RWPE2 (cell line): ENCODE data around the gene ABTB2.

ENCODE experiments used
- ATAC-seq: fragments of 200-7000 bp; cut with Tn5 transposase; 3 replicates; pipeline ENCODE4 v1.9.1; 2021; ENCODE audit warnings: low read depth
- DNase-seq: peaks from one replicate; pipeline ENCODE4 v3.0.0-alpha.2; 2020; ENCODE audit warnings: low spot score
- H3K27ac ChIP-seq: fragments of 450-650 bp; 2 replicates; pipeline ENCODE4 v1.5.1; 2017; ENCODE audit warnings: mild to moderate bottlenecking; ENCODE audit not compliant: poor library complexity, severe bottlenecking
- H3K27me3 ChIP-seq: fragments of 250-450 bp; sonication (Bioruptor Pico); 2 replicates; pipeline ENCODE4 v1.5.1; 2021; ENCODE audit warnings: mild to moderate bottlenecking, moderate library complexity; ENCODE audit not compliant: insufficient read depth, poor library complexity, severe bottlenecking
- H3K36me3 ChIP-seq: fragments of 250-450 bp; sonication (Bioruptor Pico); 2 replicates; pipeline ENCODE4 v1.5.1; 2020; ENCODE audit warnings: low read depth, mild to moderate bottlenecking, moderate library complexity
- H3K4me1 ChIP-seq: fragments of 250-450 bp; sonication (Bioruptor Pico); 2 replicates; pipeline ENCODE4 v1.5.1; 2021; ENCODE audit warnings: mild to moderate bottlenecking, moderate library complexity; ENCODE audit not compliant: insufficient read depth, poor library complexity, severe bottlenecking
- H3K4me3 ChIP-seq: fragments of 250-450 bp; sonication (Bioruptor Pico); 2 replicates; pipeline ENCODE4 v1.5.1; 2021; ENCODE audit warnings: mild to moderate bottlenecking, moderate library complexity; ENCODE audit not compliant: severe bottlenecking
- H3K9me3 ChIP-seq: fragments of 250-450 bp; sonication (Bioruptor Pico); 2 replicates; pipeline ENCODE4 v1.5.1; 2021; ENCODE audit warnings: mild to moderate bottlenecking, moderate library complexity; ENCODE audit not compliant: severe bottlenecking
- TF ChIP-seq, protein P1 (sequence below): fragments of 450-650 bp; IDR thresholded peaks from one replicate; pipeline ENCODE4 v1.5.1; 2017; ENCODE audit warnings: mild to moderate bottlenecking, moderate library complexity; ENCODE audit not compliant: poor library complexity, severe bottlenecking

The ABTB2 gene

DNA sequence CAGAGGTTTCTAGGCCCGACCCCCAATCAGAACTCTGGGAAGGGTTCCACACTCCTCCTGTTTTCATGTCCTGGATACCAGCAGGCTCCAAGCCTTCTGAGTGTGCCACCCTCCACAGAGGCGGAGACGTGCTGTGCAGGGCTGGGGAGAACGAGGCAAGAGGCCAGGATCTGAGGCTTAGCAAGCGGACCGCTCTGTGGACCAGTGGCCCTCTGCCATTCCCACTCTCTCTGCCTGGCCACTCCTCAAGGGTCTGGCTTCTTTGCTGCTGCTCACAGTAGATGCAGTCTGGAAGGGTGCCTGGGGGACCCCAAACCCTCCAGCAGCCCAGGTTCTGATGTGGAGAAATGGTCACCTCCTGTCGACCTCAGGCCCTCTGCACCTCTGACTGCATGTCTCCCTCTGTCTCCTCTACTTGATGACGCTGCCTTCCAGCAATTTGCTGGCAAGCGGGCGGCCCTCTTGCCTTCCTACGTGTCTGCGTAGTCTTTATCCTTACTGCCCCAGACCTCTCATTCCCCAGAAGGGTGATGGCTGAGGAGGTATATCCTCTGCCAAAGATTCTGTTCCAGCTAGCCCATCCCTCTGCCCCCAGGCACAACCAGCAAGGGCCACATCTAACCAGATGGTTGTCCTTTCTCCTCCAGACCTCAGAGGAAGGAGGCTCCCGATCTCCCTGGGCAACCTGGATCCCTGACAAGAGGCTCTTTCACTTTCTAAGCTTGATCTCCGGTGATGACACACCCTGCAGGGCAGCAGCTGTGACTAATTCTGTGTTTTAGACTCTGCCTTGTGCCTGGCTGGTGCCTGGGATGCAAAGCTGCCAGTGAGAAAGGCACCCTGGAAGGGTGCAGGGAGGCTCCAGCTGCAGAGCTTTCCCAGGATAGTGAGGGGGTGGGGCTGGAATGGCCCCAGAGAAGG, 165.1 kb downstream of the ABTB2 start:
- DNase-seq (peak; percentile 79), ATAC-seq (peak; percentile 95)
- peak overlapping the region; percentile 66 for H3K27ac ChIP-seq
- no peak overlapping the region for H3K4me3 ChIP-seq
- H3K4me1 ChIP-seq, result peaks cover 7% of the 10 kb centered on the region
- TF ChIP-seq, protein P1, sequence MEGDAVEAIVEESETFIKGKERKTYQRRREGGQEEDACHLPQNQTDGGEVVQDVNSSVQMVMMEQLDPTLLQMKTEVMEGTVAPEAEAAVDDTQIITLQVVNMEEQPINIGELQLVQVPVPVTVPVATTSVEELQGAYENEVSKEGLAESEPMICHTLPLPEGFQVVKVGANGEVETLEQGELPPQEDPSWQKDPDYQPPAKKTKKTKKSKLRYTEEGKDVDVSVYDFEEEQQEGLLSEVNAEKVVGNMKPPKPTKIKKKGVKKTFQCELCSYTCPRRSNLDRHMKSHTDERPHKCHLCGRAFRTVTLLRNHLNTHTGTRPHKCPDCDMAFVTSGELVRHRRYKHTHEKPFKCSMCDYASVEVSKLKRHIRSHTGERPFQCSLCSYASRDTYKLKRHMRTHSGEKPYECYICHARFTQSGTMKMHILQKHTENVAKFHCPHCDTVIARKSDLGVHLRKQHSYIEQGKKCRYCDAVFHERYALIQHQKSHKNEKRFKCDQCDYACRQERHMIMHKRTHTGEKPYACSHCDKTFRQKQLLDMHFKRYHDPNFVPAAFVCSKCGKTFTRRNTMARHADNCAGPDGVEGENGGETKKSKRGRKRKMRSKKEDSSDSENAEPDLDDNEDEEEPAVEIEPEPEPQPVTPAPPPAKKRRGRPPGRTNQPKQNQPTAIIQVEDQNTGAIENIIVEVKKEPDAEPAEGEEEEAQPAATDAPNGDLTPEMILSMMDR, result no peak
- H3K9me3 ChIP-seq, result no peaks in the 10 kb centered on the region
- H3K36me3 ChIP-seq, result no peaks in the 10 kb centered on the region
- H3K27me3 ChIP-seq, result no peaks in the 10 kb centered on the region

DNA sequence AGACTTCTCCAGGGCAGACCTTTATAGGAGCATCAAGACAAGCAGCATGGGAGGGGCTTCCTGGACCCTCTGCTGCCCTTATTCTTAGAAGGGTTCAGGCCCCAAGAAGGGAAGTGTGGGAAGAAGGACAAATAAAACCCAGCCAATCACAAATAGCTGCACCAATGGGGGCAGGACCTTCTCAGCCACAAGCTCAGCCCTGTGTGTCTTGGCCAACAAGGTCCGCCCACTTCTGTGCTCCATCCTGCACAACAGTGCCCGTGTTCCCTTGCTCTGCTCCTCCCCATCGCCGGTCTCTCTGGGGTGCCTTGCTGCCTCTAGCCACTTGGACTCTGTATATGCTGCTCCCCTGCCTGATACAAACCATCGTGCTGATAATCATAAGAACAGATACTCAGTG, 166.2 kb downstream of the ABTB2 start:
- H3K4me1 ChIP-seq, result peaks cover 7% of the 10 kb centered on the region
- H3K36me3 ChIP-seq, result no peaks in the 10 kb centered on the region
- DNase-seq, result no peak
- H3K9me3 ChIP-seq, result no peaks in the 10 kb centered on the region
- no peak for ATAC-seq
- no peaks in the 10 kb centered on the region for H3K27me3 ChIP-seq
- no peak overlapping the region for H3K27ac ChIP-seq
- TF ChIP-seq, protein P1, result no peak
- H3K4me3 ChIP-seq, result no peak overlapping the region

DNA sequence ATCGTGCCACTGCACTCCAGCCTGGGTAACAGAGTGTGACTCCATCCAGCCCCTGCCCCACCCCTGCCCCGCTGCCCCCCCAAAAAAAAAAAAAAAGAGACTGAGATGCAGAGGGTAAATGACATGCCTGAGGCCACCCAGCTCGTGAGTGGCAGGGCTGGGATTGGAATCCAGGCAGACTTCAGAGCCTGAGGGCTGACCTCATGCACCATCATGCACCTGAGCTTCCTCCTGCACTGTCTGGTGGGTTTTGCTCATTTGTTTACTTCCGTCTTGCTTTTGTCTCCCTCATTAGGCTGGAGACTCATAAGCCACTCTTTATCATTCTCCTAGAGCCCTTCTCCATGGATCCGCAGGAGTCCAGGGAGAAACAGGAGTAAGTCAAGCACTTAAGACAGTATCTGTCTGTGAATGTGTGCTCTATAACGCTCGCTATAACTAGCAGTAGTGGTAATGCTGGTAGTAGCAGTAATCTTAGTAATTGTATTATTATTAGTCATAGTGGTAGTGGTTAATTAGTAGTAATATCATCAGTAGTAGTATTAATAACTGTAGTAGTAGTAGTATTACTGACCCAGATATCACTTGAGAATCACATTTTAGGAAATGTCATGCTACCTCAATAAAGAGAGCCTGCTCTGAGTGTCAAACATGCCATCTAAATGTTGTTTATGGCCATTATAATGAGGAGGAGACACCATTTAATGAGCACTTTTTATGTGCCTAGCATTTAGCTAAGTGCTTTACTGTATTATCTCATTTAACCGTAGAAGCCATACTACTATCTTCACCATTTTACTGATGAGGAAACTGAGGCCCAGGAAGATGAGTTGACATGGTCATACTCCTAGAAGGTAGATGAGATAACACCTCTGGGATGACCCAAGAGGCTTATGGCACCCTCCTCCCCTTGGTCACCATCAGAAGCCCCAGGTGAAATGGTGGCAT, 167.3 kb downstream of the ABTB2 start:
- H3K27ac ChIP-seq, result no peak overlapping the region
- no peaks in the 10 kb centered on the region for H3K36me3 ChIP-seq
- H3K4me3 ChIP-seq, result no peak overlapping the region
- H3K4me1 ChIP-seq, result peaks cover 14% of the 10 kb centered on the region
- no peaks in the 10 kb centered on the region for H3K9me3 ChIP-seq
- no peak for DNase-seq
- TF ChIP-seq, protein P1, result no peak
- ATAC-seq, result no peak
- no peaks in the 10 kb centered on the region for H3K27me3 ChIP-seq

DNA sequence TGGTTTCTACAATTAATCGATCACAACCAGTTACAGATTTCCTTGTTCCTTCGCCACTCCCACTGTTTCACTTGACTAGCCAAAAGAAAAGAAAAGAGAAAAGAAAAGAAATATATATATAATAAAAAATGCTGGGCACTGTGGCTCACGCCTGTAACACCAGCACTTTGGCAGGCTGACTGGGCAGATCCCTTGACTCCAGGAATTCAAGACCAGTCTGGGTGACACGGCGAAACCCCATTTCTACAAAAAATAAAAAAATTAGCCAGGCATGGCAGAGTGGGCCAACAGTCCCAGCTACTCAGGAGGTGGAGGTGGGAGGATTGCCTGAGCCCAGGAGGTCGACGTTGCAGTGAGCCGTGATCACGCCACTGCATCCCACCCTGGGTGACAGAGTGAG, 168.6 kb downstream of the ABTB2 start:
- H3K4me3 ChIP-seq, result no peak overlapping the region
- peaks cover 14% of the 10 kb centered on the region for H3K4me1 ChIP-seq
- no peaks in the 10 kb centered on the region for H3K36me3 ChIP-seq
- H3K27ac ChIP-seq, result no peak overlapping the region
- H3K27me3 ChIP-seq, result no peaks in the 10 kb centered on the region
- no peak for DNase-seq
- TF ChIP-seq, protein P1, result no peak
- no peak for ATAC-seq
- H3K9me3 ChIP-seq, result no peaks in the 10 kb centered on the region
